HEK293 (cell line): Measurements from ENCODE around the gene WRAP53.

Experiments
- CTCF ChIA-PET: fragments of 350-600 bp; formaldehyde crosslinking; extraction: SDS; loops from one replicate; lab custom pipeline; 2021; ENCODE audit warnings: antibody characterized with exemption; lab: Yijun Ruan, JAX
- POLR2A ChIA-PET: fragments of 300-600 bp; formaldehyde crosslinking; extraction: SDS; loops from one replicate; lab custom pipeline; 2020; ENCODE audit warnings: antibody characterized with exemption, inconsistent platforms; lab: Yijun Ruan, JAX
- H3K27ac ChIP-seq: fragments of 200-500 bp; sonication (Bioruptor generic); 2 replicates; pipeline ENCODE4 v1.5.1; 2014; ENCODE audit warnings: low read depth, low read length, control low read depth, inconsistent platforms; ENCODE audit errors: extremely low read depth
- H3K36me3 ChIP-seq, 2 experiments: fragments of 200-500 bp in 1 of 2; sonication (Bioruptor generic) in 1 of 2; 1 replicate in 1 of 2; 2 replicates in 1 of 2; pipeline ENCODE4 v1.5.1; 2014 to 2017; ENCODE audit warnings: inconsistent platforms in 2 of 2, low read length in 2 of 2; ENCODE audit not compliant: control insufficient read depth in 2 of 2, insufficient read depth in 1 of 2
- H3K4me1 ChIP-seq: fragments of 200-500 bp; sonication (Bioruptor generic); 2 replicates; pipeline ENCODE4 v1.5.1; 2014; ENCODE audit warnings: mild to moderate bottlenecking, low read length, inconsistent platforms; ENCODE audit not compliant: control insufficient read depth, insufficient read depth
- H3K4me3 ChIP-seq: 2 replicates; pipeline ENCODE4 v1.5.1; 2011; ENCODE audit warnings: low read depth, mild to moderate bottlenecking, control low read depth, low read length, moderate library complexity
- H3K9me3 ChIP-seq: fragments of 200-500 bp; sonication (Bioruptor generic); 2 replicates; pipeline ENCODE4 v1.5.1; 2014; ENCODE audit warnings: low read depth, low read length, inconsistent platforms; ENCODE audit not compliant: control insufficient read depth, insufficient read depth
- HOXA7 ChIP-seq: sonication (generic); formaldehyde crosslinking; IDR thresholded peaks from 2 replicates; pipeline ENCODE4 v1.8.1; 2022; ENCODE audit warnings: missing genetic modification reagents, borderline replicate concordance
- KLF10 ChIP-seq: fragments of 450-650 bp; IDR thresholded peaks from 2 replicates; pipeline ENCODE4 v1.5.1; 2018; ENCODE audit warnings: missing biosample characterization, mild to moderate bottlenecking, missing genetic modification characterization
- PRDM10 ChIP-seq: fragments of 450-650 bp; formaldehyde crosslinking; IDR thresholded peaks from 2 replicates; pipeline ENCODE4 v1.5.1; 2016; ENCODE audit warnings: missing biosample characterization, missing genetic modification characterization
- SALL2 ChIP-seq: fragments of 450-650 bp; formaldehyde crosslinking; IDR thresholded peaks from 2 replicates; pipeline ENCODE4 v1.5.0; 2017; ENCODE audit warnings: missing biosample characterization, mild to moderate bottlenecking, missing genetic modification characterization, borderline replicate concordance
- SETDB1 ChIP-seq: IDR thresholded peaks from one replicate; pipeline ENCODE4 v1.6.1; 2017; ENCODE audit warnings: mild to moderate bottlenecking, low read length, moderate library complexity, mixed read lengths; ENCODE audit not compliant: insufficient read length
- YY1 ChIP-seq: fragments of 450-650 bp; formaldehyde crosslinking; IDR thresholded peaks from 2 replicates; pipeline ENCODE4 v1.5.1; 2018; ENCODE audit warnings: missing biosample characterization, missing genetic modification characterization
- ZBTB17 ChIP-seq: fragments of 450-650 bp; formaldehyde crosslinking; IDR thresholded peaks from 2 replicates; pipeline ENCODE4 v1.5.1; 2016; ENCODE audit warnings: missing biosample characterization, missing genetic modification characterization
- ZNF114 ChIP-seq: fragments of 450-650 bp; formaldehyde crosslinking; IDR thresholded peaks from 2 replicates; pipeline ENCODE4 v1.5.0; 2017; ENCODE audit warnings: missing biosample characterization, missing genetic modification characterization
- ZNF133 ChIP-seq: fragments of 450-650 bp; formaldehyde crosslinking; IDR thresholded peaks from 2 replicates; pipeline ENCODE4 v1.5.1; 2016; ENCODE audit warnings: missing biosample characterization, missing genetic modification characterization
- ZNF324 ChIP-seq: fragments of 450-650 bp; formaldehyde crosslinking; IDR thresholded peaks from 2 replicates; pipeline ENCODE4 v1.5.1; 2016; ENCODE audit warnings: missing biosample characterization, missing genetic modification characterization
- ZNF341 ChIP-seq: fragments of 450-650 bp; formaldehyde crosslinking; IDR thresholded peaks from 2 replicates; pipeline ENCODE4; 2016; ENCODE audit warnings: low read depth, missing biosample characterization, missing genetic modification characterization
- ZNF37A ChIP-seq: fragments of 450-650 bp; IDR thresholded peaks from 2 replicates; pipeline ENCODE4 v1.5.1; 2018; ENCODE audit warnings: missing biosample characterization, missing genetic modification characterization
- ZNF398 ChIP-seq: fragments of 450-650 bp; formaldehyde crosslinking; IDR thresholded peaks from 2 replicates; pipeline ENCODE4 v1.5.1; 2017; ENCODE audit warnings: missing biosample characterization, missing genetic modification characterization
- ZNF426 ChIP-seq: fragments of 450-650 bp; formaldehyde crosslinking; IDR thresholded peaks from 2 replicates; pipeline ENCODE4 v1.5.1; 2017; ENCODE audit warnings: missing biosample characterization, missing genetic modification characterization, mild to moderate bottlenecking, inconsistent platforms, moderate library complexity
- ZNF488 ChIP-seq: fragments of 450-650 bp; formaldehyde crosslinking; IDR thresholded peaks from 2 replicates; pipeline ENCODE4 v1.5.1; 2016; ENCODE audit warnings: missing biosample characterization, missing genetic modification characterization
- ZNF580 ChIP-seq: fragments of 450-650 bp; formaldehyde crosslinking; IDR thresholded peaks from 2 replicates; pipeline ENCODE4 v1.5.1; 2016; ENCODE audit warnings: missing biosample characterization, missing genetic modification characterization
- ZNF629 ChIP-seq: fragments of 450-650 bp; formaldehyde crosslinking; IDR thresholded peaks from 2 replicates; pipeline ENCODE4 v1.5.1; 2017; ENCODE audit warnings: missing biosample characterization, missing genetic modification characterization
- ZNF747 ChIP-seq: fragments of 450-650 bp; formaldehyde crosslinking; IDR thresholded peaks from 2 replicates; pipeline ENCODE4 v1.5.1; 2016; ENCODE audit warnings: missing biosample characterization, missing genetic modification characterization
- ZNF791 ChIP-seq: fragments of 450-650 bp; formaldehyde crosslinking; IDR thresholded peaks from 2 replicates; pipeline ENCODE4 v1.5.1; 2016; ENCODE audit warnings: missing biosample characterization, missing genetic modification characterization
- TF ChIP-seq, protein P1 (sequence below): fragments of 450-650 bp; formaldehyde crosslinking; IDR thresholded peaks from 2 replicates; pipeline ENCODE4 v1.5.1; 2017; ENCODE audit warnings: missing biosample characterization, missing genetic modification characterization
- TF ChIP-seq, protein P2 (sequence below): fragments of 450-650 bp; formaldehyde crosslinking; IDR thresholded peaks from 2 replicates; pipeline ENCODE4 v1.5.1; 2017; ENCODE audit warnings: missing biosample characterization, missing genetic modification characterization

WRAP53 gene

DNA sequence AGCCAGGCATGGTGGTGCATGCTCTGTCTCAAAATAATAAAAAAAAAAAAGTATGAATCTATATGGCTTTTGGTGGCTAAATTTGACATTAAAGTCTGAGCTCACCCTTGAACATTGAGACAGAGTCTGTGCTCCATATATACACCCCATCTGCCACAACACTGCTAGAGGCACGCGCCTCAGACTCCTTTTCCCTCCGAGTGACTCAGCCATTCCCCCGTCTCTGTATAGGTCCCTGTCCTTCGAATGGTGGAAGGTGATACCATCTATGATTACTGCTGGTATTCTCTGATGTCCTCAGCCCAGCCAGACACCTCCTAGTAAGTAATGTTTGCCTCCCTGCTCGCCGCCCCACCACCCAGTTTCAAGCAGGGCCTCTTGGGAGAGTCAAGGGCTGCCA, 12.2 kb downstream of the WRAP53 start:
- ChIA-PET CTCF (interaction anchor here (7.3 kb wide), 1 partner anchor 12 kb away, joined by 45 read pairs; the partner anchor contains the start of genes TP53 and WRAP53), POLR2A (interaction anchor here (0.7 to 7.9 kb wide), 2 partner anchors 13 to 278 kb away, joined by 4 to 111 read pairs; partner anchors contain the start of genes TP53 and WRAP53)
- H3K4me3 ChIP-seq = no peak overlapping the region
- TF ChIP-seq ZNF580 (tag by site-specific recombination) (no peak), ZNF398 (tag by site-specific recombination) (no peak), YY1 (tag by site-specific recombination) (no peak), ZNF324 (tag by site-specific recombination) (no peak), ZNF488 (no peak), ZNF629 (tag by site-specific recombination) (no peak), SALL2 (no peak), ZNF114 (tag by site-specific recombination) (no peak), ZNF133 (no peak)
- TF ChIP-seq, protein P1, sequence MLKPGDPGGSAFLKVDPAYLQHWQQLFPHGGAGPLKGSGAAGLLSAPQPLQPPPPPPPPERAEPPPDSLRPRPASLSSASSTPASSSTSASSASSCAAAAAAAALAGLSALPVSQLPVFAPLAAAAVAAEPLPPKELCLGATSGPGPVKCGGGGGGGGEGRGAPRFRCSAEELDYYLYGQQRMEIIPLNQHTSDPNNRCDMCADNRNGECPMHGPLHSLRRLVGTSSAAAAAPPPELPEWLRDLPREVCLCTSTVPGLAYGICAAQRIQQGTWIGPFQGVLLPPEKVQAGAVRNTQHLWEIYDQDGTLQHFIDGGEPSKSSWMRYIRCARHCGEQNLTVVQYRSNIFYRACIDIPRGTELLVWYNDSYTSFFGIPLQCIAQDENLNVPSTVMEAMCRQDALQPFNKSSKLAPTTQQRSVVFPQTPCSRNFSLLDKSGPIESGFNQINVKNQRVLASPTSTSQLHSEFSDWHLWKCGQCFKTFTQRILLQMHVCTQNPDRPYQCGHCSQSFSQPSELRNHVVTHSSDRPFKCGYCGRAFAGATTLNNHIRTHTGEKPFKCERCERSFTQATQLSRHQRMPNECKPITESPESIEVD (tag by site-specific recombination) = no peak
- no peaks in the 10 kb centered on the region for H3K9me3 ChIP-seq
- H3K36me3 ChIP-seq = peaks cover 8 to 51% of the 10 kb centered on the region in 2 experiments; a peak in 2 of 3 replicates
- peaks cover 8% of the 10 kb centered on the region; the same call in 1 of the 2 replicates for H3K4me1 ChIP-seq
- no peak overlapping the region for H3K27ac ChIP-seq

DNA sequence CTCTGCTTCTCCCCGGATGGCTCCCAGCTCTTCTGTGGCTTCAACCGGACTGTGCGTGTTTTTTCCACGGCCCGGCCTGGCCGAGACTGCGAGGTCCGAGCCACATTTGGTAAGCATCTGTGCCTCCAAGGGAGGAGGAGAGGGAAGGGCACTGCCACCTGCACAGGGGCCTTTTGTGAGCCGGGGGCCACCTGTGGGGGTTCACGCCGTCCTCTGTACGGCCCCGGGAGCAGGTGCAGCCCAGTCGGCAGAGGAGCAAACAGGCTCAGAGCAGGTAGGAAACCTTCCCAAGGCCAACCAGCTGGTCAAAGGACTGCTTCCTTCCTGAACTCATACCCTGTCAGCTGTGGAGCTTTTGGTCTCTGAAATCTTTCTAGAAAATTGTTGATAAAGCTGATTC, 13.4 kb downstream of the WRAP53 start:
- ChIA-PET POLR2A (interaction anchor here (7.9 kb wide), 1 partner anchor 14 kb away, joined by 111 read pairs; the partner anchor contains the start of genes TP53 and WRAP53), CTCF (interaction anchor here (0.6 to 7.3 kb wide), 3 partner anchors 9 to 82 kb away, joined by 3 to 45 read pairs (median 4); partner anchors contain the start of genes TP53 and WRAP53)
- Histone ChIP-seq H3K9me3 (no peaks in the 10 kb centered on the region), H3K4me1 (peaks cover 14% of the 10 kb centered on the region; the same call in 1 of the 2 replicates), H3K27ac (no peak overlapping the region), H3K4me3 (no peak overlapping the region), H3K36me3 (peaks cover 8 to 43% of the 10 kb centered on the region in 2 experiments; a peak in 2 of 3 replicates)
- TF ChIP-seq SETDB1 (no peak), ZNF341 (no peak), ZBTB17 (tag by site-specific recombination) (no peak), HOXA7 (CRISPR knock-in tag) (no peak)

DNA sequence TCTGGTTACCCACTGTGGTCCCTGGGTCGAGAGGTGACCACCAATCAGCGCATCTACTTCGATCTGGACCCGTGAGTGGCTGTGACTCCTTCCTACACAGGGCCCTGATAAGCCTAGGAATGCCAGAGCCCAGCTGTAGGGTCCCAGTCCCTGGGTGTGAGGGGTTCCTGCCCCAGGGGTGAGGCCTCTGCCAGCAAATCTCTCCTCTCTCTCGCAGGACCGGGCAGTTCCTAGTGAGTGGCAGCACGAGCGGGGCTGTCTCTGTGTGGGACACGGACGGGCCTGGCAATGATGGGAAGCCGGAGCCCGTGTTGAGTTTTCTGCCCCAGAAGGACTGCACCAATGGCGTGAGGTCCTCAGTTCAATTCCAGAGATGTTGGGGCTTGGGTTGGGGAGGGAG, 14.5 kb downstream of the WRAP53 start:
- ChIA-PET POLR2A (interaction anchor here (0.6 to 7.9 kb wide), 6 partner anchors 14 to 229 kb away, joined by 3 to 111 read pairs (median 5); partner anchors contain the start of genes CNTROB, DNAH2, MPDU1 and TP53), CTCF (interaction anchor here (0.7 to 7.3 kb wide), 5 partner anchors 14 to 106 kb away, joined by 3 to 49 read pairs (median 4); partner anchors contain the start of genes DNAH2, TP53 and WRAP53)
- Histone ChIP-seq H3K4me1 (peaks cover 14% of the 10 kb centered on the region; the same call in 1 of the 2 replicates), H3K36me3 (peaks cover 5 to 40% of the 10 kb centered on the region in 2 experiments; a peak in 2 of 3 replicates), H3K27ac (no peak overlapping the region), H3K4me3 (no peak overlapping the region), H3K9me3 (no peaks in the 10 kb centered on the region)
- TF ChIP-seq, protein P2, sequence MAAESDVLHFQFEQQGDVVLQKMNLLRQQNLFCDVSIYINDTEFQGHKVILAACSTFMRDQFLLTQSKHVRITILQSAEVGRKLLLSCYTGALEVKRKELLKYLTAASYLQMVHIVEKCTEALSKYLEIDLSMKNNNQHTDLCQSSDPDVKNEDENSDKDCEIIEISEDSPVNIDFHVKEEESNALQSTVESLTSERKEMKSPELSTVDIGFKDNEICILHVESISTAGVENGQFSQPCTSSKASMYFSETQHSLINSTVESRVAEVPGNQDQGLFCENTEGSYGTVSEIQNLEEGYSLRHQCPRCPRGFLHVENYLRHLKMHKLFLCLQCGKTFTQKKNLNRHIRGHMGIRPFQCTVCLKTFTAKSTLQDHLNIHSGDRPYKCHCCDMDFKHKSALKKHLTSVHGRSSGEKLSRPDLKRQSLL = no peak
- TF ChIP-seq PRDM10 (tag by site-specific recombination) (no peak), ZNF37A (no peak), ZNF426 (tag by site-specific recombination) (no peak), ZNF747 (tag by site-specific recombination) (no peak), KLF10 (tag by site-specific recombination) (no peak), ZNF791 (tag by site-specific recombination) (no peak)
